Left cardiac atrium (tissue), 4 donors: ENCODE measurements around the gene GALNT15. TPM values are rescaled to one million over a fixed set of nuclear protein-coding genes. Genes with fewer than 3 reads are reported as not detected.

Experiments used
- ATAC-seq, 2 donors: fragments of 200-7000 bp; cut with Tn5 transposase; one replicate each; pipeline ENCODE4 v1.9.1; 2020; ENCODE audit warnings: mild to moderate bottlenecking in 2 of 2, moderate library complexity in 2 of 2
- DNase-seq: peaks from one replicate; pipeline ENCODE4 v3.0.0-alpha.2; 2020
- intact Hi-C, 2 donors: fragments of 100-400 bp; cut with DNase I; formaldehyde crosslinking; loops; one replicate each; pipeline versions ENCODE4 v1.14.1 to v1.15.1; 2022 to 2023
- total RNA-seq, 2 donors: library from RNA; stranded (reverse); fragmentation: NEBNext Ultra II Directional; extraction: Animal tissue kit (Norgen Biotek cat#: 25700); gene quantifications; one replicate each; pipeline ENCODE4 v1.2.1, GENCODE V29; 2021
- donor health status: DM: no; HTN: yes; CAD: no.
- donor health status: DM: no; HTN: yes; CAD: no; lungs with severe emphysema.
- donor health status: DM: yes; HTN: yes; CAD: no.
- donor health status: Dilated cardiomyopathy.

The GALNT15 gene
- total RNA-seq, 2 donors from 2014 or later = 11.1 to 26.5 TPM

DNA sequence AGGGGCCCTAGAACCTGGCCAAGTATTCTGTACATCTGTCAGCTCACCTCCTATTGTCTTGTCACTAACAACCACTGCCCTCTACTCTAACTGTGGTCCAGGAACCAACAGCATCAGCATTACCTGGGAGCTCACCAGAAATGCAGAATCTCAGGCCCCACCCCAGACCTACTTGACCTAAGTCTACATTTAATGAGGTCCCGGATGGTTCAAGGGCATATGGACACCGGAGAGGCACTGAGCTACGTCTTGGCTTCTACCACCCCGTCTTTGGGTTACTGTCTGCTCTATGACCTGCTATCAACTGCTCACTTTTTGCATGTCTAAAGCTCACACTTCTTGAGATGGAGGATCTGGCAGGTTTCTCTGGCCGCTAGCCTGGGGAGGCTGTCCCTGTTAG, 8.1 kb downstream of the GALNT15 start:
- intact Hi-C loops = no loop called here
- DNase-seq (no peak), ATAC-seq (no peak)

DNA sequence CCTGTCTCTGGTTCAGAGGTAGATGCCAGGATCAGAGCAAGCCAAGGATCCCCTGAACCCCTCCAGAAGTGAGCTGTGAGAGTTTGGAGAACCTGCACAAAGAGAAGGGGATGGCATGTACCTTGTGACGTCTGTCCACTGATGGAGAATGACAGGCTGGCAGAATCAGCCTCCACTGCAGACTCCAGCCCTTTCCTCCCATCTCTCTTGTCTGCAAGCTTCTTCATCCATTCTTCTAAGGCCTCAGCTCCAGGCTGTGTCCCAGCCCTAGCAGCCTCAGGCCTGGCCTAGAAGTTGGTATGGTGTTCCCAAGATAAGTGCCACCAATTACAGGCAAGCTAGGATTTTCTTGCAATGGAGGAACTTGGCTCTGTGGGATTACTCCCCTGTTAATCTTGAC, 8.6 kb downstream of the GALNT15 start:
- intact Hi-C loops = no loop called here
- DNase-seq (no peak), ATAC-seq (no peak)

DNA sequence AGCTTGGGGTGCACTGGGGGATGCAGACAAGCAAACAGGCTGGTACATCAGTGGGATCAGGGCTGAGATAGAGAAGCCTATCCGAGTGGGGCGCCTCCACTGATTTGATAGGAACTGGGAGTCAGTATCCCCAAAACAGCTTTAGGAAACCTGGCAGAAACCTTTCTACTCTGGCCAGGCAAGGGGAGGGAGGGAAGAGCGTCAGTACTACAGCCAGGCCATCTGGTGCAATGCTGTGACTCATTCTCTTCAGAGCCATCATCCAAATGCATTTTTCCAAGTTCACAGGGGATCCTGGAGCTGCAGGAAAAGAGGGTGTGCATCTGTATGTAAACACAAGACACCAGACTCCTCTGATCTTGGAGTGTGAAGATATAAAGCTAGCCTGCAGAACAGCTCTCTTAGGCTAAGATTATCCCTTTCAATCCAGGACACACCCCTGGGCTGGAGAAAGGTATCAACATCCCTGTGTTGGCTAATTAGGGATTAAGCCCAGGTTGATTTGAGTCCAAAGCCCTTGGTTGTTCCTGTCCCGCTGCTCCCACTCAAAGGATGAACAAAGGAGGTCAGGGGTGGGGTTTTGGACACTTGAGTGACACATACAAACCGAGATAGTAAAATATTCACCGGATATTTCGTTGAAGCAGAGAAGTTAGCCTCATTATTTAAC, 9.3 kb downstream of the GALNT15 start:
- peak in 1 of 2 donors; percentile 79 for ATAC-seq
- DNase-seq = peak; percentile 31
- intact Hi-C loops = no loop called here

GRCh38 chr3:16186086-16186485, 11.6 kb downstream of the GALNT15 start:
- intact Hi-C loops = no loop called here
- ATAC-seq (no peak), DNase-seq (no peak)

- ATAC-seq (no peak), DNase-seq (no peak)
- intact Hi-C loops = no loop called here
Observed at GRCh38 chr3:16186565-16186964, 12.1 kb downstream of the GALNT15 start.

DNA sequence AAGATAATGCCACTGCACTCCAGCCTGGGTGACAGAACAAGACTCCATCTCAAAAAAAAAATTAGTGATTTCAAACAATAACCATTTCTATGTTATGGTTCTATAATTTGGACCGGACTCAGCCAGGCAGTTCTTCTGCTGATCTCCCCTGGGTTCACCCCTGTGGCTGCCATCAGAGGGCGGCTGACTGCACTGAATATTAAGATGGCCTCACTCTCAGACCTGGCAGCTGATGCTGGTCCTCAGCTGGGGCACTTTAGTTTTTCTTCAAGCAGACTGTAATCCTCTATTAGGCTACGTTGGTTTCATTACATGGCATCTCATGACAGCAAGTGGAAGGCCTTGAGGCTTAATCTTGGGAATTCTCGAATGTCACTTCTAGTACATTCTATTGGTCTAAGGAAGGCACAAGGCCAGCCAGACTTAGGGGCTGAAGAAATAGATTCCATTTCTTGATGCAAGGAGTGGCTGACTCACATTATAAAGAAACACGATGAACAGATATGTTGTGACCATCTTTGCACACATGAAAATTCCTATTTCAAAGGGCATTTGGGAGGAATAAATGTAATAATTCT, 12.8 kb downstream of the GALNT15 start:
- no peak for DNase-seq
- ATAC-seq = no peak

GRCh38 chr3:16188071-16188470, 13.6 kb downstream of the GALNT15 start:
- ATAC-seq (no peak), DNase-seq (no peak)
- intact Hi-C loops = no loop called here

More for the DNA sequence above, 12.8 kb downstream of the GALNT15 start:
- intact Hi-C loops = no loop called here

- DNase-seq (no peak), ATAC-seq (no peak)
- intact Hi-C loops = no loop called here
Observed at GRCh38 chr3:16189201-16189600, 14.7 kb downstream of the GALNT15 start.

- DNase-seq (no peak), ATAC-seq (no peak)
- intact Hi-C loops = no loop called here
Observed at GRCh38 chr3:16190704-16191103, 16.2 kb downstream of the GALNT15 start.

DNA sequence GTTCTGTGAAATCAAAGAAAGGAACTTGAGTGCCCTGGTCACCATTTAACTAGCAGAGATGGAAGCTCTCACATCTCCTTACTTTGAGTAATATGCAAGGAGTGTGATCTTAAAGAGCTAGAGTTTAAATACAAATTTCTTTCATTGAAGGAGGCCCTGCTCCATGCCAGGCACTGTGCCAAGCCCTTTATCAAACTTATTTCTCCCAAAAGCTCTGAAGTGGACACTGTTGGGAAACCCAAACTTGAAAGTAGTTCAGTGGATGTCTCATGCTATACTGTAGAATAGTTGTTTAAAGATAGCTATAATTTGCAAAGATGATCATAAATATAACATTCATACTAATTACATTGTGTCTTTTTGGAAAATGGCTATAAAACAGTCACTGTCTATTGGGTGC, 17.1 kb downstream of the GALNT15 start:
- DNase-seq = no peak
- intact Hi-C loops = no loop called here
- no peak for ATAC-seq

- intact Hi-C loops = no loop called here
Observed at GRCh38 chr3:16192176-16192811, 17.8 kb downstream of the GALNT15 start.

GRCh38 chr3:16198427-16198826, 23.9 kb downstream of the GALNT15 start:
- ATAC-seq (no peak), DNase-seq (no peak)
- intact Hi-C loops = no loop called here

More at GRCh38 chr3:16192176-16192811, 17.8 kb downstream of the GALNT15 start:
- ATAC-seq (no peak), DNase-seq (no peak)

- DNase-seq (no peak), ATAC-seq (no peak)
- intact Hi-C loops = no loop called here
Observed at GRCh38 chr3:16199769-16200168, 25.3 kb downstream of the GALNT15 start.

GRCh38 chr3:16200411-16200810, 25.9 kb downstream of the GALNT15 start:
- ATAC-seq = no peak
- intact Hi-C loops = no loop called here
- no peak for DNase-seq

DNA sequence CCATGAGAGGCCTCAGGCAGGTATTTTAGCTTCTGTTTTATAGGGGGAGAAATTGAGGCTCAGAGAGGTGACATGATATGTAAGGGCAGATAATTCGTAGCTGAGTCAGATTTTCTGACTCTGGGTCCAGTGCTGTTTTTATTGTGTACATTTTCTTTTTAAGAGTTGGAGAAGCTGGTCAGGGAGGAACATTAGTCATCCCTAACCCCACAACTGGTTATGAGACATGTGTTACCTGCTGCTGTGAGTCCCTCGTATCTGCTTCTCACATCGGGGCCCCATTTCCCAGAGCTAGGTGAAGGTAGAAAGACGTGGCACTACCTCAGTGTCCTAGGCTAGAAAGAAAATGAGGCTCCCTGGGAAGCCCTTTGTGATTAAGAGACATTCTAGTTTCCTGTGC, 28.6 kb downstream of the GALNT15 start:
- DNase-seq (no peak), ATAC-seq (no peak)
- intact Hi-C loops = no loop called here

- peak in 1 of 2 donors; percentile 18 for ATAC-seq
- no peak for DNase-seq
- intact Hi-C loops = no loop called here
Observed at GRCh38 chr3:16203671-16204629, 29.5 kb downstream of the GALNT15 start.

GRCh38 chr3:16204751-16205150, 30.3 kb downstream of the GALNT15 start:
- intact Hi-C loops = no loop called here
- no peak for DNase-seq
- no peak for ATAC-seq

- ATAC-seq = no peak
- intact Hi-C loops = no loop called here
- no peak for DNase-seq
Observed at GRCh38 chr3:16205156-16205870, 30.8 kb downstream of the GALNT15 start.

DNA sequence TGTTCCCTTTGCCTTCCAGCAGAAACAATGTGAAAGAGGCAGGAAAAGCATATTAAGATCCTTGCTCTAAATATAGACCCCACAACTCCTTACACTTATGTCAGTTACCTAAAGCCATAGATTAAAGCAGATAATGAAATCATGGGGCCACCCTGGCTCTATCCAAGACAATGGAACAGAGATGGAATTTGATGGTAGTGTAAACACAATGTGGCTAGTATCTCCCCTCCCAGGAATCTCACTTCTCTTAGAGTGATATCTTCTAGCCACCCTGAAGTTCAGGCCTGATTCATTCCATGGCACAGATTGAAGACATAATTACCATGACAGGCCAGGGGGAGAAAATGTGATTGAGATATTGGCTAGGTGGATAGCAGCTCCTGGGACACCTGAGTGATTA, 32.6 kb downstream of the GALNT15 start:
- no peak for DNase-seq
- ATAC-seq = no peak
- intact Hi-C loops = no loop called here
